ENCODE data around the gene SULF2. TPM values are rescaled to one million over a fixed set of nuclear protein-coding genes. Genes with fewer than 3 reads are reported as not detected.

SULF2 gene
- total and polyA plus RNA-seq, 2 of the 4 experiments (the other 2 are of a cell fraction) = 0.54 to 0.77 TPM

DNA sequence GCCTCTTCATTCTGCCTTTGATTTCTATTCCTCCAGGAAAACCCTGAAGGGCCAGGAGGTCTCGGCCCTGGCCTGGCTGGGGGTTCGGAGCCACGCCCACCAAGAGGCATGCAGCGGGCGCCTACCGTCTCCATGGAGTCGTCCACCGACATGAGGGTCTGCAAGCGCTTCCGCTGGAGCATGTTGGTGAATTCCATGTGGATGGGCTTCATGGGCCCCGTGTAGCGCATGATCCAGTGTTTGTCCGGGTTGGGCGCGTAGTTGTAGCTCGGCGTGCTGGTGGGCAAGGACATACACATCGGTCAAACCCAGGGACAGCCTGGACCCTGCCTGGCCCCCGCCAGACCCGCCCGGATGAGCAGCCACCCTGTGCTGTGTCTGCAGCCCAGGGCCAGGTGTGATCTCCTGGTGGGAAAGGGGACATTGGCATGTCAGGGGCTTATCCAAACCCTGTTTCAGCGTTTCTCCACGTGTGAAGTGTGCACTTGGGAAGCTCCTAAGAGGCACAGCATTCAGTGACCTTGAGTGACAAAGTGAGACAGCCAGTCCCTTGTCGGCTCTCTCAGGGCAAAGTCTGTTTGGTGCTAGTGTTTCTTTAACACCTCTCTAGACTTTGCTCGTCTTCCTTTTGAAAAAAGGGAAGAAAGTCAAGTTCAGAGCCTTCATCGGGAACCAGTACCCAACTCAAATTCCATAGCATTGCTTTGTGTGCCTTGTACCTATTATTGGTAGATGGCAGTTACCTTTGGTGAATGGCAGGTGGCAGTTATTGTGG lies 100.8 kb downstream of the SULF2 start:
- Histone ChIP-seq H3K36me3 (ENCODE audit: control insufficient read depth, insufficient read depth, low read length) (no peaks in the 10 kb centered on the region; the same call in 1 of the 2 replicates), H3K18ac (ENCODE audit: low read depth, low read length) (no peak overlapping the region), H3K27me3 (ENCODE audit: control insufficient read depth, insufficient read depth, low read length) (peaks cover 4% of the 10 kb centered on the region; the same call in 1 of the 2 replicates), H3K4ac (ENCODE audit: low read depth, low read length) (no peak overlapping the region), H3K9ac (ENCODE audit: low read depth, low read length) (no peak overlapping the region), H2BK120ac (ENCODE audit: low read depth, low read length) (no peak overlapping the region), H2BK15ac (ENCODE audit: low read depth, low read length) (no peak overlapping the region), H2BK5ac (ENCODE audit: low read depth, low read length, poor library complexity, severe bottlenecking) (no peak overlapping the region), H3K23ac (ENCODE audit: low read depth, low read length) (no peak overlapping the region), H4K8ac (ENCODE audit: low read depth in 2 of 2, low read length in 2 of 2) (no peak overlapping the region), H3K27ac (ENCODE audit: insufficient read depth, low read length) (no peak overlapping the region), H3K9me1 (ENCODE audit: insufficient read depth, low read length) (no peaks in the 10 kb centered on the region; the same call in 1 of the 2 replicates), H4K20me1 (ENCODE audit: insufficient read depth, low read length) (no peaks in the 10 kb centered on the region), H2AFZ (replicated peaks; ENCODE audit: low read length, poor library complexity) (no peak overlapping the region), H3K4me1 (ENCODE audit: control insufficient read depth, insufficient read depth, low read length) (peaks cover 3% of the 10 kb centered on the region; the same call in 1 of the 2 replicates), H3K4me3 (ENCODE audit: insufficient read depth, low read depth, low read length) (no peak overlapping the region), H4K5ac (ENCODE audit: low read depth, low read length) (no peak overlapping the region), H3K79me1 (ENCODE audit: low read depth in 1 of 2, low read length in 2 of 2) (no peaks in the 10 kb centered on the region), H2AK5ac (ENCODE audit: low read depth, low read length) (no peak overlapping the region), H3K14ac (replicated peaks; ENCODE audit: low read depth, low read length) (no peak overlapping the region), H2BK20ac (ENCODE audit: low read depth, low read length) (no peak overlapping the region), H2AK9ac (replicated peaks; ENCODE audit: low read depth, low read length, poor library complexity) (no peak overlapping the region), H4K91ac (ENCODE audit: insufficient read depth, low read depth, low read length) (no peak overlapping the region), H3K56ac (ENCODE audit: extremely low read depth, insufficient read depth, low read length) (no peak overlapping the region), H3K4me2 (ENCODE audit: low read depth, low read length) (no peak overlapping the region), H3K9me3 (ENCODE audit: control insufficient read depth, insufficient read depth, low read length) (no peaks in the 10 kb centered on the region; the same call in 1 of the 2 replicates)
- POLR2A ChIA-PET (ENCODE audit: unreplicated experiment) = no interaction called here
- CTCF ChIA-PET = no interaction called here
- dilution Hi-C loops (cut with HindIII; ENCODE audit: low sequenced_read_pairs, unreplicated experiment) = no loop called here
- ATAC-seq (ENCODE audit: low read depth) = no peak
- DNase-seq = no peak
- no peak for TF ChIP-seq NFE2L2 (IDR thresholded peaks at IDR 0.05; ENCODE audit: low read depth, low read length)
- TF ChIP-seq MAFK (IDR thresholded peaks at IDR 0.05; ENCODE audit: low read depth, low read length) = no peak
- no peak for TF ChIP-seq RAD21 (IDR thresholded peaks at IDR 0.05; ENCODE audit: low read length)
- TF ChIP-seq RCOR1 (IDR thresholded peaks at IDR 0.05; ENCODE audit: insufficient replicate concordance, low read length) = no peak
- in situ Hi-C loops (cut with MboI; ENCODE audit: low sequenced_read_pairs) = loop anchor here (10.0 kb wide), 1 partner anchor 610 kb away; no protein-coding TSS in a partner anchor
- no TSS peak for BruUV-seq (replicated peaks)
- 82% methylated on average over 10 of the region's 26 CpGs; no CpG with 5 or more reads in 1 of the 2 experiments for WGBS, 2 experiments (ENCODE audit: extremely low coverage in 2 of 2, insufficient read length in 1 of 2)
- intact Hi-C loops (cut with micrococcal nuclease) = no loop called here

Data from IMR-90 (cell line).